Fibroblast of lung (primary cell): ENCODE data around the gene MOGAT3. TPM values are rescaled to one million over a fixed set of nuclear protein-coding genes. Genes with fewer than 3 reads are reported as not detected.

ENCODE experiments used
- DNase-seq, 2 donors: peaks; one replicate each; pipeline versions ENCODE4 v3.0.0 to v3.0.0-alpha.2; 2010; ENCODE audit warnings: low read depth in 2 of 2
- H2AFZ ChIP-seq: 2 replicates; pipeline ENCODE4 v1.5.1; 2012; ENCODE audit warnings: low read length, control low read depth, inconsistent platforms
- H3K27ac ChIP-seq: 2 replicates; pipeline ENCODE4 v1.5.1; 2011; ENCODE audit warnings: low read length, control low read depth; ENCODE audit not compliant: insufficient read depth
- H3K27me3 ChIP-seq: 2 replicates; pipeline ENCODE4 v1.5.1; 2011; ENCODE audit warnings: mild to moderate bottlenecking, low read length; ENCODE audit not compliant: control insufficient read depth, insufficient read depth
- H3K36me3 ChIP-seq: 2 replicates; pipeline ENCODE4 v1.5.1; 2011; ENCODE audit warnings: low read length; ENCODE audit not compliant: control insufficient read depth, insufficient read depth
- H3K4me1 ChIP-seq: 2 replicates; pipeline ENCODE4 v1.5.1; 2011; ENCODE audit warnings: low read length; ENCODE audit not compliant: control insufficient read depth, insufficient read depth; ENCODE audit errors: extremely low read depth
- H3K4me2 ChIP-seq: 2 replicates; pipeline ENCODE4 v1.5.1; 2011; ENCODE audit warnings: low read length, control low read depth; ENCODE audit not compliant: insufficient read depth; ENCODE audit errors: extremely low read depth
- H3K4me3 ChIP-seq, 4 experiments: fragments of 200-600 bp in 1 of 4; sonication (generic) in 1 of 4; replicated peaks in 1 of 4; 2 replicates each; pipeline ENCODE4 v1.5.1; 2011 to 2016; ENCODE audit warnings: low read length in 4 of 4, low read depth in 3 of 4, mild to moderate bottlenecking in 3 of 4, control low read depth in 2 of 4, inconsistent platforms in 1 of 4, mixed read lengths in 1 of 4; ENCODE audit not compliant: insufficient read depth in 1 of 4; ENCODE audit errors: control extremely low read depth in 1 of 4
- H3K79me2 ChIP-seq: 2 replicates; pipeline ENCODE4 v1.5.1; 2012; ENCODE audit warnings: mild to moderate bottlenecking, low read length, inconsistent platforms; ENCODE audit not compliant: control insufficient read depth, insufficient read depth
- H3K9ac ChIP-seq: 2 replicates; pipeline ENCODE4 v1.5.1; 2011; ENCODE audit warnings: mild to moderate bottlenecking, low read length, control low read depth; ENCODE audit not compliant: insufficient read depth
- H3K9me3 ChIP-seq: 2 replicates; pipeline ENCODE4 v1.5.1; 2012; ENCODE audit warnings: low read depth, low read length; ENCODE audit not compliant: control insufficient read depth, insufficient read depth
- H4K20me1 ChIP-seq: 2 replicates; pipeline ENCODE4 v1.5.1; 2011; ENCODE audit warnings: low read length; ENCODE audit not compliant: control insufficient read depth, insufficient read depth; ENCODE audit errors: extremely low read depth
- CTCF ChIP-seq, 2 donors: IDR thresholded peaks in 1 of 2; conservative IDR thresholded peaks in 1 of 2; 1 replicate in 1 of 2; 2 replicates in 1 of 2; pipeline ENCODE4 v1.5.1; 2011 to 2012; ENCODE audit warnings: low read length in 2 of 2, control low read depth in 1 of 2, inconsistent platforms in 1 of 2, low read depth in 1 of 2, mild to moderate bottlenecking in 1 of 2
- EZH2 ChIP-seq: IDR thresholded peaks from 2 replicates; pipeline ENCODE4 v1.5.1; 2012; ENCODE audit warnings: low read length, control low read depth, mild to moderate bottlenecking; ENCODE audit errors: missing control alignments
- polyA plus RNA-seq, 2 donors: library from polyadenylated mRNA; depleted of rRNA in 1 of 2; stranded (reverse) in 1 of 2; unstranded in 1 of 2; fragments of >200 nt; gene quantifications; 2 replicates each; pipeline ENCODE4 v1.2.1, GENCODE V29; 2011 to 2012; ENCODE audit warnings: missing spikeins in 1 of 2
- total RNA-seq: library from RNA; depleted of rRNA; stranded (reverse); fragments of >200 nt; gene quantifications from 2 replicates; pipeline ENCODE4 v1.2.1, GENCODE V29; 2014

The MOGAT3 gene
- total and polyA plus RNA-seq, 2 donors (not counting 1 experiment from before 2014, with no cell fraction given), result not detected

GRCh38 chr7:101241443-101242349, 40.9 kb upstream of the MOGAT3 start:
- H3K79me2 ChIP-seq, result peaks cover 19% of the 10 kb centered on the region
- TF ChIP-seq EZH2 (no peak), CTCF (conservative IDR thresholded peaks at IDR 0.05 in 1 of 2, IDR thresholded peaks at IDR 0.05 in 1 of 2; ENCODE audit: low read depth in 1 of 2, low read length in 2 of 2) (no peak)

GRCh38 chr7:101241015-101241363, 40.2 kb upstream of the MOGAT3 start:
- no peak overlapping the region for H3K4me3 ChIP-seq
- no peak overlapping the region for H3K27ac ChIP-seq
- H3K79me2 ChIP-seq, result peaks cover 19% of the 10 kb centered on the region
- no peak overlapping the region for H3K4me2 ChIP-seq
- no peak overlapping the region for H2AFZ ChIP-seq
- H4K20me1 ChIP-seq, result no peaks in the 10 kb centered on the region
- H3K27me3 ChIP-seq, result no peaks in the 10 kb centered on the region
- H3K9me3 ChIP-seq, result no peaks in the 10 kb centered on the region
- peaks cover 14% of the 10 kb centered on the region for H3K36me3 ChIP-seq
- H3K9ac ChIP-seq, result no peak overlapping the region
- H3K4me1 ChIP-seq, result peaks cover 14% of the 10 kb centered on the region
- DNase-seq, result no peak
- TF ChIP-seq CTCF (conservative IDR thresholded peaks at IDR 0.05 in 1 of 2, IDR thresholded peaks at IDR 0.05 in 1 of 2; ENCODE audit: low read depth in 1 of 2, low read length in 2 of 2), result no peak
- no peak for TF ChIP-seq EZH2

More at GRCh38 chr7:101241443-101242349, 40.9 kb upstream of the MOGAT3 start:
- H4K20me1 ChIP-seq, result no peaks in the 10 kb centered on the region
- no peak overlapping the region for H3K27ac ChIP-seq
- H3K4me1 ChIP-seq, result peaks cover 14% of the 10 kb centered on the region
- H3K4me3 ChIP-seq, result no peak overlapping the region
- H3K4me2 ChIP-seq, result no peak overlapping the region
- no peaks in the 10 kb centered on the region for H3K27me3 ChIP-seq
- H2AFZ ChIP-seq, result no peak overlapping the region
- peaks cover 14% of the 10 kb centered on the region for H3K36me3 ChIP-seq
- no peaks in the 10 kb centered on the region for H3K9me3 ChIP-seq
- no peak for DNase-seq
- H3K9ac ChIP-seq, result no peak overlapping the region

GRCh38 chr7:101240226-101241014, 39.6 kb upstream of the MOGAT3 start:
- Histone ChIP-seq H3K79me2 (peaks cover 16% of the 10 kb centered on the region), H3K27me3 (no peaks in the 10 kb centered on the region), H4K20me1 (no peaks in the 10 kb centered on the region), H3K4me2 (no peak overlapping the region), H3K9me3 (no peaks in the 10 kb centered on the region), H3K4me1 (peaks cover 14% of the 10 kb centered on the region), H3K4me3 (no peak overlapping the region), H2AFZ (no peak overlapping the region), H3K36me3 (peaks cover 14% of the 10 kb centered on the region), H3K9ac (no peak overlapping the region), H3K27ac (no peak overlapping the region)
- DNase-seq, result no peak
- no peak for TF ChIP-seq CTCF (conservative IDR thresholded peaks at IDR 0.05 in 1 of 2, IDR thresholded peaks at IDR 0.05 in 1 of 2; ENCODE audit: low read depth in 1 of 2, low read length in 2 of 2)
- no peak for TF ChIP-seq EZH2
